Measurements from ENCODE around the gene TBC1D22A. TPM values are rescaled to one million over a fixed set of nuclear protein-coding genes. Genes with fewer than 3 reads are reported as not detected.

Gene TBC1D22A
- total RNA-seq, 1 donor from 2014 or later: 24.2 TPM

DNA sequence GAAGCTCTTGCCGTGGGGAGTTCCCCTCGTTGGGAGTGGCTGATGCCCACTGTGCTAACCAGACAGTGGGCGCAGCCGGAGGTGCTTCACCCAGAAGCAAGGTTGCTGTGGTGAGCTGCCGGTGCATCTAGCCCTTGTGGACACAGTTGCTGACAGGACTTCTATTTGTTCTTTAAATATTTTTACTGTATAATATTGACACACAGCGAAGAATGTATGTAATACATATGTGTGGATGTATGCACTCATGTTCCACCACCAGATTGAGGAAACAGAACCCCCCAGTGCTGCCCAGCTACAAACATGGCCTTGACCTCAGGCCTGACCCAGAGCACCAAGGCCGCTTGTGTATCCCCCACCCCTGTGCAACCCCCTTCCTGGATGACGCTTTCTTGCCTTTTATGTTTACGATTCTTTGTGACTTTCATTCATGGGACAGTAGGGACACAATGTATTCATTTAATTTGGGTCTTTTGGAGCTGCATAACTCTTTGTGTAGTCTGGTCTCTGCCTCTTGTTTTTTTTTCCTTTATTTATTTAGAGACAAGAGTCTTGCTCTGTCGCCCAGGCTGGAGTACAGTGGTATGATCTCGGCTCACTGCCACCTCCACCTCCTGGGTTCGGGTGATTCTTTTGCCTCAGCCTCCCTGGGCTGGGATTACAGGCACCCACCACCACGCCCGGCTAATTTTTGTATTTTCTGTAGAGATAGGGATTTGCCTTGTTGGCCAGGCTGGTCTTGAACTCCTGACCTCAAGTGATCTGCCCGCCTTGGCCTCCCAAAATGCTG is 132.6 kb downstream of the TBC1D22A start:
- Mint-ChIP-seq H3K9me3 (ENCODE audit: unreplicated experiment) (no peaks in the 10 kb centered on the region), H3K36me3 (ENCODE audit: low read depth, unreplicated experiment) (peaks cover 20% of the 10 kb centered on the region), H3K4me1 (ENCODE audit: low read depth, unreplicated experiment) (peaks cover 2% of the 10 kb centered on the region), H3K27me3 (ENCODE audit: low read depth, unreplicated experiment) (no peaks in the 10 kb centered on the region), H3K27ac (ENCODE audit: unreplicated experiment) (no peak overlapping the region), H3K4me3 (ENCODE audit: unreplicated experiment) (no peak overlapping the region)
- Histone ChIP-seq H3K27me3 (ENCODE audit: insufficient read depth, low read length) (no peaks in the 10 kb centered on the region), H4K20me1 (ENCODE audit: insufficient read depth, low read length) (peaks cover 20% of the 10 kb centered on the region), H3K79me2 (ENCODE audit: insufficient read depth, low read length) (no peaks in the 10 kb centered on the region), H3K9ac (ENCODE audit: low read length) (no peak overlapping the region), H3K4me2 (ENCODE audit: low read length) (no peak overlapping the region), H3K36me3 (ENCODE audit: insufficient read depth, low read length) (peaks cover 4% of the 10 kb centered on the region), H3K4me1 (ENCODE audit: insufficient read depth, low read length) (no peaks in the 10 kb centered on the region), H3K9me3 (ENCODE audit: insufficient read depth, low read depth, low read length) (no peaks in the 10 kb centered on the region), H3K4me3 (ENCODE audit: insufficient read depth, low read depth, low read length) (no peak overlapping the region), H2AFZ (ENCODE audit: low read depth, low read length) (no peak overlapping the region), H3K27ac (ENCODE audit: low read depth, low read length) (no peak overlapping the region)
- no peak for FAIRE-seq
- TF ChIP-seq, protein P1, sequence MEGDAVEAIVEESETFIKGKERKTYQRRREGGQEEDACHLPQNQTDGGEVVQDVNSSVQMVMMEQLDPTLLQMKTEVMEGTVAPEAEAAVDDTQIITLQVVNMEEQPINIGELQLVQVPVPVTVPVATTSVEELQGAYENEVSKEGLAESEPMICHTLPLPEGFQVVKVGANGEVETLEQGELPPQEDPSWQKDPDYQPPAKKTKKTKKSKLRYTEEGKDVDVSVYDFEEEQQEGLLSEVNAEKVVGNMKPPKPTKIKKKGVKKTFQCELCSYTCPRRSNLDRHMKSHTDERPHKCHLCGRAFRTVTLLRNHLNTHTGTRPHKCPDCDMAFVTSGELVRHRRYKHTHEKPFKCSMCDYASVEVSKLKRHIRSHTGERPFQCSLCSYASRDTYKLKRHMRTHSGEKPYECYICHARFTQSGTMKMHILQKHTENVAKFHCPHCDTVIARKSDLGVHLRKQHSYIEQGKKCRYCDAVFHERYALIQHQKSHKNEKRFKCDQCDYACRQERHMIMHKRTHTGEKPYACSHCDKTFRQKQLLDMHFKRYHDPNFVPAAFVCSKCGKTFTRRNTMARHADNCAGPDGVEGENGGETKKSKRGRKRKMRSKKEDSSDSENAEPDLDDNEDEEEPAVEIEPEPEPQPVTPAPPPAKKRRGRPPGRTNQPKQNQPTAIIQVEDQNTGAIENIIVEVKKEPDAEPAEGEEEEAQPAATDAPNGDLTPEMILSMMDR (IDR thresholded peaks at IDR 0.05; ENCODE audit: insufficient read depth, low read depth, low read length): no peak
- TF ChIP-seq EZH2 (IDR thresholded peaks at IDR 0.05; ENCODE audit: insufficient read depth, low read length): no peak
- DNase-seq (ENCODE audit: low read depth): no peak

DNA sequence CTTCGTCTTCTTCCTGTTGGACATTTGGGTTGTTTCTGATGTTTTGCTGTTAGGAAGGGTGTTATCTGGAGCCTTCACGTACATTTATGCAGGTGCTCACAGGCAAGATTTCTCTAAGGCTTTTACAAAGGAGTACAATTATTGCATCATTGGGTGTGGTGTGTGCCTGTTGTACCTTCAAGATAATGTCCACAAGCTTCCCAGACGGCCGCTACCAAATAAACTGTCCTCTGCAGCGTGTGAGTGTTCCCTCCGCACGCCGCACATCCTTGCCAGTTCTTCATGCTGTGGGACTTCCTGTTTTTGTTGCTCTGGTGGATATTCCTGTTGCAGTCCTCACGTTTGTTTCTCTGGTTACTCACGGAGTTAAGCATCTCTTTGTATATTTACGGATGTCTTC is 133.3 kb downstream of the TBC1D22A start:
- Mint-ChIP-seq H3K9me3 (ENCODE audit: unreplicated experiment) (no peaks in the 10 kb centered on the region), H3K36me3 (ENCODE audit: low read depth, unreplicated experiment) (peaks cover 20% of the 10 kb centered on the region), H3K27me3 (ENCODE audit: low read depth, unreplicated experiment) (no peaks in the 10 kb centered on the region), H3K27ac (ENCODE audit: unreplicated experiment) (no peak overlapping the region), H3K4me3 (ENCODE audit: unreplicated experiment) (no peak overlapping the region), H3K4me1 (ENCODE audit: low read depth, unreplicated experiment) (peaks cover 2% of the 10 kb centered on the region)
- H3K27me3 ChIP-seq (ENCODE audit: insufficient read depth, low read length): no peaks in the 10 kb centered on the region
- TF ChIP-seq, protein P1 (IDR thresholded peaks at IDR 0.05; ENCODE audit: insufficient read depth, low read depth, low read length): no peak
- TF ChIP-seq EZH2 (IDR thresholded peaks at IDR 0.05; ENCODE audit: insufficient read depth, low read length): no peak
- H3K9ac ChIP-seq (ENCODE audit: low read length): no peak overlapping the region
- FAIRE-seq: no peak
- no peak for DNase-seq (ENCODE audit: low read depth)
- H3K4me1 ChIP-seq (ENCODE audit: insufficient read depth, low read length): no peaks in the 10 kb centered on the region
- H3K9me3 ChIP-seq (ENCODE audit: insufficient read depth, low read depth, low read length): no peaks in the 10 kb centered on the region
- H3K4me2 ChIP-seq (ENCODE audit: low read length): no peak overlapping the region
- H3K27ac ChIP-seq (ENCODE audit: low read depth, low read length): no peak overlapping the region
- H3K36me3 ChIP-seq (ENCODE audit: insufficient read depth, low read length): peaks cover 4% of the 10 kb centered on the region
- no peak overlapping the region for H2AFZ ChIP-seq (ENCODE audit: low read depth, low read length)
- H3K79me2 ChIP-seq (ENCODE audit: insufficient read depth, low read length): no peaks in the 10 kb centered on the region
- no peak overlapping the region for H3K4me3 ChIP-seq (ENCODE audit: insufficient read depth, low read depth, low read length)
- H4K20me1 ChIP-seq (ENCODE audit: insufficient read depth, low read length): peaks cover 24% of the 10 kb centered on the region

DNA sequence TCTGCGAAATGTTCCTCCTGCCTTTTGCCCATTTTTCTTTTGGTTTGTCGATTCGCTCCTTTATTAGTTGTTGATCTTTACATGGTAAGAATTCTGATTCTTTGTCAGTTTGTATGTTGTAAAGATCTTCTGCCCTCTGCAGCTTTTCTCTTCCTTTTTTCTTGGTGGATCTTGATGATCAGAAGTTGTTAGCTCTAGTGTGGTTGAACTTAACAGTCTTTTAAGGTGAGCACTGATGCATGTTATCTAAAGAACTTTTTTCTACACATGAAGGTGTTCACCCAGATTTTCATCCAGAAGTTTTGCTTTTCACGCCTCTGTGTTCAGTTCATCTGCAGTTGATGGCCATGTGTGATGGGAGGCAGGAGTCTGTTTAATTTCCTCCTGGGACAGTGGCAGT is 133.7 kb downstream of the TBC1D22A start:
- H3K9ac ChIP-seq (ENCODE audit: low read length): no peak overlapping the region
- H3K27ac Mint-ChIP-seq (ENCODE audit: unreplicated experiment): no peak overlapping the region
- H3K9me3 Mint-ChIP-seq (ENCODE audit: unreplicated experiment): no peaks in the 10 kb centered on the region
- H3K27me3 ChIP-seq (ENCODE audit: insufficient read depth, low read length): no peaks in the 10 kb centered on the region
- no peak overlapping the region for H3K4me3 Mint-ChIP-seq (ENCODE audit: unreplicated experiment)
- peaks cover 20% of the 10 kb centered on the region for H3K36me3 Mint-ChIP-seq (ENCODE audit: low read depth, unreplicated experiment)
- H3K4me1 Mint-ChIP-seq (ENCODE audit: low read depth, unreplicated experiment): peaks cover 2% of the 10 kb centered on the region
- no peaks in the 10 kb centered on the region for H3K27me3 Mint-ChIP-seq (ENCODE audit: low read depth, unreplicated experiment)
- no peaks in the 10 kb centered on the region for H3K4me1 ChIP-seq (ENCODE audit: insufficient read depth, low read length)
- H3K4me2 ChIP-seq (ENCODE audit: low read length): no peak overlapping the region
- no peak overlapping the region for H3K27ac ChIP-seq (ENCODE audit: low read depth, low read length)
- DNase-seq (ENCODE audit: low read depth) (no peak), FAIRE-seq (no peak)
- peaks cover 24% of the 10 kb centered on the region for H4K20me1 ChIP-seq (ENCODE audit: insufficient read depth, low read length)
- TF ChIP-seq, protein P1 (IDR thresholded peaks at IDR 0.05; ENCODE audit: insufficient read depth, low read depth, low read length): no peak
- TF ChIP-seq EZH2 (IDR thresholded peaks at IDR 0.05; ENCODE audit: insufficient read depth, low read length): no peak
- H3K4me3 ChIP-seq (ENCODE audit: insufficient read depth, low read depth, low read length): no peak overlapping the region
- no peaks in the 10 kb centered on the region for H3K9me3 ChIP-seq (ENCODE audit: insufficient read depth, low read depth, low read length)
- peaks cover 2% of the 10 kb centered on the region for H3K36me3 ChIP-seq (ENCODE audit: insufficient read depth, low read length)
- no peak overlapping the region for H2AFZ ChIP-seq (ENCODE audit: low read depth, low read length)
- H3K79me2 ChIP-seq (ENCODE audit: insufficient read depth, low read length): no peaks in the 10 kb centered on the region

Data from astrocyte (in vitro differentiated cells and primary cell).